ENCODE results near the gene SLC16A4. TPM values are rescaled to one million over a fixed set of nuclear protein-coding genes. Genes with fewer than 3 reads are reported as not detected.

The SLC16A4 gene
- total RNA-seq, 3 donors from 2014 or later (not counting 1 experiment from before 2014, with no cell fraction given) = 0.30 to 0.40 (median 0.34) TPM

- no CpG with 5 or more reads among the region's 1 CpG for WGBS (ENCODE audit: insufficient coverage)
- no peak overlapping the region for H3K27ac ChIP-seq (ENCODE audit: low read length)
- Mint-ChIP-seq H3K4me3 (peak overlapping the region; percentile 79), H3K27me3 (ENCODE audit: low read depth in 2 of 2) (no peaks in the 10 kb centered on the region), H3K9me3 (no peaks in the 10 kb centered on the region), H3K27ac (no peak overlapping the region), H3K4me1 (peaks cover 26 to 31% of the 10 kb centered on the region in 2 donors), H3K36me3 (no peaks in the 10 kb centered on the region)
- ATAC-seq (no peak), DNase-seq (no peak)
- no peaks in the 10 kb centered on the region for H3K27me3 ChIP-seq (ENCODE audit: control insufficient read depth, insufficient read depth, low read length)
- no peak overlapping the region for H3K4me3 ChIP-seq (ENCODE audit: low read length)
- H3K9me3 ChIP-seq (ENCODE audit: control insufficient read depth, insufficient read depth, low read length) = no peaks in the 10 kb centered on the region
- H3K4me1 ChIP-seq (ENCODE audit: control insufficient read depth, insufficient read depth, low read length) = peaks cover 23% of the 10 kb centered on the region
- intact Hi-C loops (cut with micrococcal nuclease) = no loop called here
- H3K36me3 ChIP-seq (ENCODE audit: control insufficient read depth, insufficient read depth, low read length) = peaks cover 7% of the 10 kb centered on the region
- TF ChIP-seq CTCF (IDR thresholded peaks at IDR 0.05) = no peak
Observed at GRCh38 chr1:110336300-110337039, 54.4 kb downstream of the SLC16A4 start.

- H3K4me3 Mint-ChIP-seq = peak overlapping the region; percentile 4
- no peaks in the 10 kb centered on the region for H3K27me3 ChIP-seq (ENCODE audit: control insufficient read depth, insufficient read depth, low read length)
- H3K9me3 Mint-ChIP-seq = no peaks in the 10 kb centered on the region
- H3K27ac Mint-ChIP-seq = no peak overlapping the region
- 96% methylated on average over 1 of the region's 1 CpG for WGBS (ENCODE audit: insufficient coverage)
- H3K36me3 ChIP-seq (ENCODE audit: control insufficient read depth, insufficient read depth, low read length) = no peaks in the 10 kb centered on the region
- peaks cover 14 to 20% of the 10 kb centered on the region in 2 donors for H3K4me1 Mint-ChIP-seq
- H3K4me1 ChIP-seq (ENCODE audit: control insufficient read depth, insufficient read depth, low read length) = peaks cover 11% of the 10 kb centered on the region
- ATAC-seq = no peak
- no peak for DNase-seq
- H3K27me3 Mint-ChIP-seq (ENCODE audit: low read depth in 2 of 2) = no peaks in the 10 kb centered on the region
- no peaks in the 10 kb centered on the region for H3K36me3 Mint-ChIP-seq
- H3K27ac ChIP-seq (ENCODE audit: low read length) = no peak overlapping the region
- intact Hi-C loops (cut with micrococcal nuclease) = no loop called here
- no peaks in the 10 kb centered on the region for H3K9me3 ChIP-seq (ENCODE audit: control insufficient read depth, insufficient read depth, low read length)
- no peak for TF ChIP-seq CTCF (IDR thresholded peaks at IDR 0.05)
- H3K4me3 ChIP-seq (ENCODE audit: low read length) = no peak overlapping the region
Observed at GRCh38 chr1:110335265-110335664, 55.6 kb downstream of the SLC16A4 start.

GRCh38 chr1:110328700-110329099 lies 62.1 kb downstream of the SLC16A4 start:
- no peaks in the 10 kb centered on the region for H3K9me3 Mint-ChIP-seq
- no peak for TF ChIP-seq CTCF (IDR thresholded peaks at IDR 0.05)
- Histone ChIP-seq H3K4me3 (ENCODE audit: low read length) (no peak overlapping the region), H3K4me1 (ENCODE audit: control insufficient read depth, insufficient read depth, low read length) (no peaks in the 10 kb centered on the region), H3K27me3 (ENCODE audit: control insufficient read depth, insufficient read depth, low read length) (no peaks in the 10 kb centered on the region), H3K9me3 (ENCODE audit: control insufficient read depth, insufficient read depth, low read length) (no peaks in the 10 kb centered on the region), H3K36me3 (ENCODE audit: control insufficient read depth, insufficient read depth, low read length) (no peaks in the 10 kb centered on the region), H3K27ac (ENCODE audit: low read length) (no peak overlapping the region)
- intact Hi-C loops (cut with micrococcal nuclease) = no loop called here
- no peak overlapping the region for H3K27ac Mint-ChIP-seq
- H3K36me3 Mint-ChIP-seq = no peaks in the 10 kb centered on the region
- ATAC-seq = no peak
- no peaks in the 10 kb centered on the region for H3K27me3 Mint-ChIP-seq (ENCODE audit: low read depth in 2 of 2)
- WGBS (ENCODE audit: insufficient coverage) = 78% methylated on average over 3 of the region's 3 CpGs
- no peak for DNase-seq
- no peak overlapping the region for H3K4me3 Mint-ChIP-seq
- no peaks in the 10 kb centered on the region for H3K4me1 Mint-ChIP-seq

GRCh38 chr1:110328274-110328673 lies 62.6 kb downstream of the SLC16A4 start:
- Histone ChIP-seq H3K27ac (ENCODE audit: low read length) (no peak overlapping the region), H3K36me3 (ENCODE audit: control insufficient read depth, insufficient read depth, low read length) (no peaks in the 10 kb centered on the region), H3K4me3 (ENCODE audit: low read length) (no peak overlapping the region), H3K4me1 (ENCODE audit: control insufficient read depth, insufficient read depth, low read length) (no peaks in the 10 kb centered on the region), H3K9me3 (ENCODE audit: control insufficient read depth, insufficient read depth, low read length) (no peaks in the 10 kb centered on the region), H3K27me3 (ENCODE audit: control insufficient read depth, insufficient read depth, low read length) (no peaks in the 10 kb centered on the region)
- ATAC-seq = no peak
- H3K4me3 Mint-ChIP-seq = no peak overlapping the region
- H3K36me3 Mint-ChIP-seq = no peaks in the 10 kb centered on the region
- no peaks in the 10 kb centered on the region for H3K27me3 Mint-ChIP-seq (ENCODE audit: low read depth in 2 of 2)
- H3K27ac Mint-ChIP-seq = no peak overlapping the region
- intact Hi-C loops (cut with micrococcal nuclease) = no loop called here
- DNase-seq = no peak
- H3K4me1 Mint-ChIP-seq = no peaks in the 10 kb centered on the region
- no peaks in the 10 kb centered on the region for H3K9me3 Mint-ChIP-seq
- TF ChIP-seq CTCF (IDR thresholded peaks at IDR 0.05) = no peak

All from natural killer cell (primary cell).